GM18907 (cell line): ENCODE data around the gene BLNK.

Source experiments
- ATAC-seq: cut with Tn5 transposase; IDR thresholded peaks from one replicate; pipeline ENCODE4 v1.9.1; 2021; ENCODE audit warnings: mild to moderate bottlenecking, moderate library complexity; ENCODE audit not compliant: unreplicated experiment

Gene BLNK

GRCh38 chr10:96153070-96153469, 118.3 kb downstream of the BLNK start:
- no peak for ATAC-seq

- ATAC-seq = no peak
Observed at GRCh38 chr10:96152437-96152836, 118.9 kb downstream of the BLNK start.
